A673 (cell line): ENCODE results near the gene RPTOR.

ENCODE experiments used
- EZH2 ChIP-seq: fragments of 200-600 bp; sonication (generic); IDR thresholded peaks from 2 replicates; pipeline ENCODE4 v1.6.1; 2017; ENCODE audit warnings: borderline replicate concordance, low read depth, mild to moderate bottlenecking, mixed read lengths, antibody characterized with exemption, low read length; ENCODE audit not compliant: poor library complexity, severe bottlenecking
- TF ChIP-seq, protein P1 (sequence below): fragments of 300-800, 200-600 bp; sonication (generic); conservative IDR thresholded peaks from 2 replicates; pipeline ENCODE4 v1.5.1; 2017; ENCODE audit warnings: low read depth, mild to moderate bottlenecking, antibody characterized with exemption, low read length, moderate library complexity, mixed read lengths

- TF ChIP-seq, protein P1, sequence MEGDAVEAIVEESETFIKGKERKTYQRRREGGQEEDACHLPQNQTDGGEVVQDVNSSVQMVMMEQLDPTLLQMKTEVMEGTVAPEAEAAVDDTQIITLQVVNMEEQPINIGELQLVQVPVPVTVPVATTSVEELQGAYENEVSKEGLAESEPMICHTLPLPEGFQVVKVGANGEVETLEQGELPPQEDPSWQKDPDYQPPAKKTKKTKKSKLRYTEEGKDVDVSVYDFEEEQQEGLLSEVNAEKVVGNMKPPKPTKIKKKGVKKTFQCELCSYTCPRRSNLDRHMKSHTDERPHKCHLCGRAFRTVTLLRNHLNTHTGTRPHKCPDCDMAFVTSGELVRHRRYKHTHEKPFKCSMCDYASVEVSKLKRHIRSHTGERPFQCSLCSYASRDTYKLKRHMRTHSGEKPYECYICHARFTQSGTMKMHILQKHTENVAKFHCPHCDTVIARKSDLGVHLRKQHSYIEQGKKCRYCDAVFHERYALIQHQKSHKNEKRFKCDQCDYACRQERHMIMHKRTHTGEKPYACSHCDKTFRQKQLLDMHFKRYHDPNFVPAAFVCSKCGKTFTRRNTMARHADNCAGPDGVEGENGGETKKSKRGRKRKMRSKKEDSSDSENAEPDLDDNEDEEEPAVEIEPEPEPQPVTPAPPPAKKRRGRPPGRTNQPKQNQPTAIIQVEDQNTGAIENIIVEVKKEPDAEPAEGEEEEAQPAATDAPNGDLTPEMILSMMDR, result no peak
- TF ChIP-seq EZH2, result no peak
These were observed 381.2 kb downstream of the RPTOR start for GRCh38 chr17:80925688-80926335.
